Mononuclear cell (primary cell): ENCODE measurements around the gene SPNS2. TPM values are rescaled to one million over a fixed set of nuclear protein-coding genes. Genes with fewer than 3 reads are reported as not detected.
A peak's percentile ranks its signal among the peaks of the same experiment; 100 is the strongest.

Source experiments
- H3K27me3 ChIP-seq: 2 replicates; pipeline ENCODE4 v1.6.0; 2011; ENCODE audit warnings: low read length, control low read depth; ENCODE audit not compliant: insufficient read depth
- H3K4me1 ChIP-seq: 2 replicates; pipeline ENCODE4 v1.5.1; 2011; ENCODE audit warnings: mild to moderate bottlenecking, low read length, control low read depth; ENCODE audit not compliant: insufficient read depth
- H3K4me3 ChIP-seq: 2 replicates; pipeline ENCODE4 v1.5.1; 2011; ENCODE audit warnings: mild to moderate bottlenecking, low read length, moderate library complexity
- H3K9me3 ChIP-seq: 2 replicates; pipeline ENCODE4 v1.5.1; 2011; ENCODE audit warnings: low read depth, mild to moderate bottlenecking, control low read depth, low read length
- total RNA-seq: library from RNA; depleted of rRNA; stranded (reverse); fragments of >200 nt; gene quantifications from one replicate; pipeline ENCODE4 v1.2.3, GENCODE V29; 2012

The SPNS2 gene
- total RNA-seq, 1 donor: 0.10 TPM

- no peak overlapping the region for H3K4me3 ChIP-seq
- peaks cover 21% of the 10 kb centered on the region for H3K4me1 ChIP-seq
- no peaks in the 10 kb centered on the region for H3K9me3 ChIP-seq
- no peaks in the 10 kb centered on the region for H3K27me3 ChIP-seq
Observed at GRCh38 chr17:4551796-4552525, 53.3 kb downstream of the SPNS2 start.

GRCh38 chr17:4553669-4554068, 55.0 kb downstream of the SPNS2 start:
- peaks cover 21% of the 10 kb centered on the region for H3K4me1 ChIP-seq
- no peaks in the 10 kb centered on the region for H3K9me3 ChIP-seq
- no peak overlapping the region for H3K4me3 ChIP-seq
- no peaks in the 10 kb centered on the region for H3K27me3 ChIP-seq

GRCh38 chr17:4554441-4554996, 55.8 kb downstream of the SPNS2 start:
- H3K27me3 ChIP-seq: no peaks in the 10 kb centered on the region
- H3K4me3 ChIP-seq: peak overlapping the region; percentile 82
- H3K9me3 ChIP-seq: no peaks in the 10 kb centered on the region
- peaks cover 21% of the 10 kb centered on the region for H3K4me1 ChIP-seq

GRCh38 chr17:4554997-4555799, 56.5 kb downstream of the SPNS2 start, which contains the start of gene MYBBP1A:
Gene MYBBP1A, minus strand, starts transcription at chr17:4555384. Its CDS starts 60 bp downstream, at chr17:4555324.
- Histone ChIP-seq H3K9me3 (no peaks in the 10 kb centered on the region), H3K27me3 (no peaks in the 10 kb centered on the region), H3K4me3 (peak within 1 kb of the TSS; percentile 82), H3K4me1 (peaks cover 21% of the 10 kb centered on the region)

GRCh38 chr17:4555873-4556759, 57.4 kb downstream of the SPNS2 start:
- peaks cover 21% of the 10 kb centered on the region for H3K4me1 ChIP-seq
- H3K9me3 ChIP-seq: no peaks in the 10 kb centered on the region
- H3K4me3 ChIP-seq: peak overlapping the region; percentile 82
- H3K27me3 ChIP-seq: no peaks in the 10 kb centered on the region

- Histone ChIP-seq H3K27me3 (no peaks in the 10 kb centered on the region), H3K4me3 (no peak overlapping the region), H3K9me3 (no peaks in the 10 kb centered on the region), H3K4me1 (peaks cover 23% of the 10 kb centered on the region)
Observed at GRCh38 chr17:4556996-4557395, 58.3 kb downstream of the SPNS2 start.

- Histone ChIP-seq H3K9me3 (no peaks in the 10 kb centered on the region), H3K4me1 (peaks cover 30% of the 10 kb centered on the region), H3K4me3 (no peak overlapping the region), H3K27me3 (no peaks in the 10 kb centered on the region)
Observed at GRCh38 chr17:4557626-4558346, 59.1 kb downstream of the SPNS2 start.

GRCh38 chr17:4558347-4558971, 59.8 kb downstream of the SPNS2 start:
- Histone ChIP-seq H3K4me3 (no peak overlapping the region), H3K27me3 (no peaks in the 10 kb centered on the region), H3K4me1 (peaks cover 30% of the 10 kb centered on the region), H3K9me3 (no peaks in the 10 kb centered on the region)

GRCh38 chr17:4559139-4559791, 60.6 kb downstream of the SPNS2 start:
- peaks cover 23% of the 10 kb centered on the region for H3K4me1 ChIP-seq
- H3K27me3 ChIP-seq: no peaks in the 10 kb centered on the region
- H3K4me3 ChIP-seq: no peak overlapping the region
- no peaks in the 10 kb centered on the region for H3K9me3 ChIP-seq

- Histone ChIP-seq H3K27me3 (no peaks in the 10 kb centered on the region), H3K4me1 (peaks cover 16% of the 10 kb centered on the region), H3K9me3 (no peaks in the 10 kb centered on the region), H3K4me3 (no peak overlapping the region)
Observed at GRCh38 chr17:4559966-4560365, 61.3 kb downstream of the SPNS2 start.

GRCh38 chr17:4560421-4560820, 61.7 kb downstream of the SPNS2 start, which contains the start of gene GGT6:
Gene GGT6, minus strand, starts transcription at chr17:4560577. Its CDS starts 56 bp downstream, at chr17:4560521.
- H3K4me1 ChIP-seq: peaks cover 17% of the 10 kb centered on the region
- no peak within 1 kb of the TSS for H3K4me3 ChIP-seq
- no peaks in the 10 kb centered on the region for H3K9me3 ChIP-seq
- H3K27me3 ChIP-seq: no peaks in the 10 kb centered on the region

GRCh38 chr17:4560837-4561256, 62.2 kb downstream of the SPNS2 start:
- Histone ChIP-seq H3K27me3 (no peaks in the 10 kb centered on the region), H3K9me3 (no peaks in the 10 kb centered on the region), H3K4me3 (no peak overlapping the region), H3K4me1 (peaks cover 18% of the 10 kb centered on the region)
